Smooth muscle cell of the pulmonary artery (primary cell): ENCODE measurements around the gene FPGT. TPM values are rescaled to one million over a fixed set of nuclear protein-coding genes. Genes with fewer than 3 reads are reported as not detected.

Experiments used
- total RNA-seq: library from RNA; depleted of rRNA; stranded (reverse); fragments of >200 nt; gene quantifications from 2 replicates; pipeline ENCODE4 v1.2.3, GENCODE V29; 2014

FPGT gene
- 13.1 and 17.3 TPM in 2 replicates for total RNA-seq

DNA sequence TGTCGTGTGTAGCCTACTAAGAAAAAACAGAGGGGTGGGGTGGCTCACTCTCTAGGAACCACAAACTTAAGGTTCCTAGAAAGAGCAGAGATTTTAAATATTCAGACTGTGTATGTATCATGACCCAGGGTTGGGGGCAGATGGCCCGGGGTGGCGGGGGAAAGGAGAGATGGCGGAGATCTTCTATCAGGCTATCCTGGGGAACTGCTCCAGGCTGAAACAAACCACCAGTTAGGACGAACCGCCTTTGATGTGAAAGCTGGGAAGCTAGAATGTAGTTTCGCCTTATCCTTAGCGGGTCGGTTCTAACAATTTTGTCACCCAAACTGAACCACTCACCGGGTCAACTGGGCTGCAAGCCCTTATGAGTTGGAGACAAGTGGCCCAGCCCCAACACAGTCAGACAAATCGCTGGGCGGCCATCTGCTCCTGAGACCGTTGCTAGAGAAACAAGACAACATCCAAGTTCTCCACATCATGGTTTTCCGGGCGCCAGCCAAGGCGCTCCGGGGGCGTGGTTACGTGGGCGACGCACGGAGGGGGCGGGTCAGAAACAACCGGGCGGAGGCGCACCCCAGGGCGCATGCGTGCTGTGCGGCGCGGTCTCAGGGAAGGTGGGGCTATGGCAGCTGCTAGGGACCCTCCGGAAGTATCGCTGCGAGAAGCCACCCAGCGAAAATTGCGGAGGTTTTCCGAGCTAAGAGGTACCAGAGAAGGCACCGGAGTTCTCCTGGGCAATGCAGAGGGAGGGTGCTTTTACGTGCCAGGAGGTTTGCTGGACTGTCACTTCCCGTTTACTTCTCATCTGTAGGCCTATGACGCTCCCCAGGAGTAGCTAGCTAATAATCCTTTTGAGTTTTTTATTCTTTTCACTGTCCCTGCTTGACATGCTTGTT is at the start of gene FPGT, which contains the start of gene LRRIQ3:
Gene FPGT, plus strand, starts transcription at position 586 of the 896 bp plus-strand sequence. Its CDS starts 37 bp downstream, at position 623.
Gene LRRIQ3, minus strand, starts transcription at position 520 of the 896 bp plus-strand sequence. CDS start 14,492 bp downstream, outside the sequence.

GRCh38 chr1:74235153-74235552 is 37.1 kb downstream of the FPGT start, which contains the start of gene TNNI3K:
TNNI3K (plus strand) TSS chr1:74235387; CDS start chr1:74235452, 65 bp downstream.

Other genes with a start within 250 kb of the FPGT start
- 0.46 and 0.56 TPM in 2 replicates for gene LRRIQ3, start 66 bp upstream of the FPGT start, total RNA-seq
- not detected in 2 replicates for gene TNNI3K, start 37.1 kb downstream of the FPGT start, total RNA-seq